ENCODE results near the gene TMTC1. TPM values are rescaled to one million over a fixed set of nuclear protein-coding genes. Genes with fewer than 3 reads are reported as not detected.

The TMTC1 gene
- total RNA-seq, 6 experiments from 2014 or later = not detected

DNA sequence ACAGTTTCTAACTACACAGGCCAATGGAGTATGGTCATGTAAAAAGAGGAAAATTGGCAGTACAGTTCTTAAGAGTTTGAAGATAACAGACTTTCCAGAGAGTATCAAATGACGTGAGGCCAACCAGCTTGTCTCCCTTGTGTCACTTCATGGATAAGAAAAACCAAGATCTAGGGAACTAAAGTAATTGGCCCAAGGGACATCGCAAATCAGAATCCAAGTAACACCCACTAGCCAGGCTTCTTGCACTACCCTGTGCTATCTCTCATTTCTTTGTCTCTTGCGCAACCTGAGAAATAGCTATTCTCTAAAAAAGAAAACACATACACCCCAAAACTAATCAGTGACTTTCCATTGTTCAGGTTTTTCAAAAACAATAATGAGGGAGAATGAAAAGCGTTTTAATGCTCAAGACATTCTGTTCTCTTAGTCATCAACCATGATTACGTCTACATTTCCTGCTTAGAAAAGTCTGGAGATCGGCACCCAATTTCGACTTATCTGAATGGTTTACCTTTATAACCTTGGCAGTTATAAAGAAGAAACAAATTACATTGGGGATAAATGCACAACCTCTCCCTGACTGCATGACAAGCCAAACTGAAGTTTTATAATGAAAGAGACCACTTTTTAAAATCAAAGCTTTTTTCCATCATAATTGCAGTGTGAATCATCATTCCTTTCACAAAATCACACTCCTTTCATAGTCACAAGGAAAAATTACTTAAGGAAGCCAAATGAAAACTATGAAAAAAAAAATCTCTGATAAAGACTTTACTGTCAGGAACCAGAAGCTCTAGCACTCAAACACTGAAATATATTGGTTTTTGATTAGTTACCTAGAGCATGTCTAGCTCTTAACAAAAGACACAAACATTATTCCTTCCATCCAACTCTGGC, 42.1 kb downstream of the TMTC1 start:
- no peaks in the 10 kb centered on the region for H3K4me1 Mint-ChIP-seq (ENCODE audit: low read depth)
- H3K9me3 Mint-ChIP-seq = peaks cover 21% of the 10 kb centered on the region
- no peaks in the 10 kb centered on the region for H3K36me3 Mint-ChIP-seq (ENCODE audit: low read depth)
- no peak overlapping the region for H3K4me3 Mint-ChIP-seq
- TF ChIP-seq, protein P1, sequence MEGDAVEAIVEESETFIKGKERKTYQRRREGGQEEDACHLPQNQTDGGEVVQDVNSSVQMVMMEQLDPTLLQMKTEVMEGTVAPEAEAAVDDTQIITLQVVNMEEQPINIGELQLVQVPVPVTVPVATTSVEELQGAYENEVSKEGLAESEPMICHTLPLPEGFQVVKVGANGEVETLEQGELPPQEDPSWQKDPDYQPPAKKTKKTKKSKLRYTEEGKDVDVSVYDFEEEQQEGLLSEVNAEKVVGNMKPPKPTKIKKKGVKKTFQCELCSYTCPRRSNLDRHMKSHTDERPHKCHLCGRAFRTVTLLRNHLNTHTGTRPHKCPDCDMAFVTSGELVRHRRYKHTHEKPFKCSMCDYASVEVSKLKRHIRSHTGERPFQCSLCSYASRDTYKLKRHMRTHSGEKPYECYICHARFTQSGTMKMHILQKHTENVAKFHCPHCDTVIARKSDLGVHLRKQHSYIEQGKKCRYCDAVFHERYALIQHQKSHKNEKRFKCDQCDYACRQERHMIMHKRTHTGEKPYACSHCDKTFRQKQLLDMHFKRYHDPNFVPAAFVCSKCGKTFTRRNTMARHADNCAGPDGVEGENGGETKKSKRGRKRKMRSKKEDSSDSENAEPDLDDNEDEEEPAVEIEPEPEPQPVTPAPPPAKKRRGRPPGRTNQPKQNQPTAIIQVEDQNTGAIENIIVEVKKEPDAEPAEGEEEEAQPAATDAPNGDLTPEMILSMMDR (IDR thresholded peaks at IDR 0.05) = no peak
- no peaks in the 10 kb centered on the region; the same call in 1 of the 2 replicates for H3K27me3 Mint-ChIP-seq (ENCODE audit: insufficient read depth)
- no peak for DNase-seq
- H3K27ac Mint-ChIP-seq = no peak overlapping the region

DNA sequence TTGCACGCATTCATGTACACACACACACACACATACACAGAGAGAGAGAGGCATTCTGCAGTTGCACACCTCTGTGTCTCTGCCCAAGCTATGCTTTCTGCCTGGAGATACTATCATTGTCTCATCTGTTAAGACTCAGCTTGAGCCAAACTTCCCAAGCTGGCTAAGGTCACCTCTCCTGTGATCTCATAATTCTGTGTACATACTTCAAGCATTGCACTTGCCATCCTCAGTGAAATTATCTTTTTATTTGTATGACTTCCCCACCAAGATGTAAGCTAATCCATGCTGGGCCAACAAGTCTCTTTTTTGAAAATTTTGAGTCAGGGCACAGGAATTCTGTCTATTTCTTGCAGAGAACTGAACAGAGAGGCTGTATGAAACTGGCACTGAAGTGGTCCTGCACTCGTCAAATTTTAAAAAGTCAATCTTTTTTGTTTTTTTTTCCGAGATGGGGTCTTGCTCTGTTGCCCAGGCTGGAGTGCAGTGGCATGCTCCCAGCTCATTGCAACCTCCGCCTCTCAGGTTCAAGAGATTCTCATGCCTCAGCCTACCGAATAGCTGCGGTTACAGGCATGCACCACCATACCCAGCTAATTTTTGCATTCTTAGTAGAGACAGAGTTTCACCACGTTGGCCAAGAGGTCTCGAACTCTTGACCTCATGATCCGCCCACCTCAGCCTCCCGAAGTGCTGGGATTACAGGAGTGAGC, 44.3 kb downstream of the TMTC1 start:
- Mint-ChIP-seq H3K36me3 (ENCODE audit: low read depth) (no peaks in the 10 kb centered on the region; the same call in 1 of the 2 replicates), H3K4me1 (ENCODE audit: low read depth) (no peaks in the 10 kb centered on the region), H3K9me3 (peaks cover 31% of the 10 kb centered on the region), H3K4me3 (no peak overlapping the region), H3K27me3 (ENCODE audit: insufficient read depth) (no peaks in the 10 kb centered on the region; the same call in 1 of the 2 replicates), H3K27ac (no peak overlapping the region)
- no peak for DNase-seq
- TF ChIP-seq, protein P1 (IDR thresholded peaks at IDR 0.05) = no peak

DNA sequence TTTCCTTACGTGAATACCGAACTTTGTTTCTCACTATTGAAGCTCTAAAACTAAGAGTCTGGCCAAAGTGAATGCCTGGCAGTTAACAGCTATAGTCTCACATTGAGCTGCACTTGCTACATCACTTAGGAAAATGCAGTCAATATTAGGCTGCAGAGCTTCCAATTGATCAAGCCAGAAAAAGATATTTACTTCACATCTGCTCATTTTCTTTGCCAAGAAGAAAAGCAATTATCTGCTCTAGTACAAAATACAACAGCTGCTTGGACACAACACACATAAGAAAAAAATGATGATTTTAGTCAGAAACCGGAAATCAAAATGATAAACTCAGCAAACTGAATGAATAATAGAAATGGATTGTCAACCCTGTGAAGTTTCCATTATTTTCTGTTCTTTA, 45.4 kb downstream of the TMTC1 start:
- Mint-ChIP-seq H3K9me3 (peaks cover 26% of the 10 kb centered on the region), H3K4me1 (ENCODE audit: low read depth) (no peaks in the 10 kb centered on the region), H3K27me3 (ENCODE audit: insufficient read depth) (no peaks in the 10 kb centered on the region; the same call in 1 of the 2 replicates), H3K36me3 (ENCODE audit: low read depth) (no peaks in the 10 kb centered on the region; the same call in 1 of the 2 replicates), H3K4me3 (no peak overlapping the region), H3K27ac (no peak overlapping the region)
- DNase-seq = no peak
- TF ChIP-seq, protein P1 (IDR thresholded peaks at IDR 0.05) = no peak

DNA sequence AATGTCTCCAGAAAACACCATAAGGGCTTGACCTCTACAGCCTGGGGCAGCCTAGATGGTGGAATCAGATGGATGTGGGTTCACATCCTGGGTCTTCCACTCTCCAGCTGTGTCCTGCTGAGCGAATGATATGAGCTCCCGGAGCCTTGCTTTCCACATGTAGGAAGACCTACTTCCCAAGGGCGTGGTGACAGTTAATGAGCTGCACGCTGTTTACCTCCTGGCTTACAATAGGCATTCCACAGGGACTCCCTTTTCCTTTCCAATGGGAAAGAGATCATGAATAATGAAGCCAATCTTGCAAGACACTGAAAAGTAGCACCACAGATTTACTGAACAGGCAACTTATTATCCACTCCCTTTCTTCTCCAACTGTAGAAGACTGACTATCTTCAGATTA, 46.1 kb downstream of the TMTC1 start:
- Mint-ChIP-seq H3K4me1 (ENCODE audit: low read depth) (no peaks in the 10 kb centered on the region), H3K36me3 (ENCODE audit: low read depth) (no peaks in the 10 kb centered on the region; the same call in 1 of the 2 replicates), H3K4me3 (no peak overlapping the region), H3K27me3 (ENCODE audit: insufficient read depth) (no peaks in the 10 kb centered on the region; the same call in 1 of the 2 replicates), H3K27ac (no peak overlapping the region), H3K9me3 (peaks cover 21% of the 10 kb centered on the region)
- TF ChIP-seq, protein P1 (IDR thresholded peaks at IDR 0.05) = no peak
- DNase-seq = no peak

DNA sequence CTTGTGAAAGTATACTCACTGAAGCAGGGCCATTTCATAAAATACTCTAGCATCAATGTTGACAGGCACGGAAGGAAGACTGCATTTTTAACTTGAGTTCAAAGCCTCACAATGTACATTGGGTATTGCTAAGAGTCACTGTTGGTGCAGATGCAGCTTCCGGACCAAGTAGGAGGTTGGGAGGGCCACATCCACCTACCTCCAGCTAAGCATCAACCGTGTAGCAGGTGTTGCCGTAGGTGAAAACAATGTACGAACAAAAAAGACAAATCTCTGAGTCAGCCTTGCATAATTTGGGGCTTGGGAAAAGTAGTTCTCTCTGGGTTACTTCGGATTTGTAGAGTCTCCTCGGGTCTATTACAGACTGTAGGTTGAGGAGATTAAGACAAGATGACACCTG, 48.1 kb downstream of the TMTC1 start:
- no peaks in the 10 kb centered on the region for H3K4me1 Mint-ChIP-seq (ENCODE audit: low read depth)
- no peaks in the 10 kb centered on the region; the same call in 1 of the 2 replicates for H3K27me3 Mint-ChIP-seq (ENCODE audit: insufficient read depth)
- no peaks in the 10 kb centered on the region; the same call in 1 of the 2 replicates for H3K36me3 Mint-ChIP-seq (ENCODE audit: low read depth)
- DNase-seq = no peak
- no peak overlapping the region for H3K27ac Mint-ChIP-seq
- H3K9me3 Mint-ChIP-seq = peaks cover 21% of the 10 kb centered on the region
- TF ChIP-seq, protein P1 (IDR thresholded peaks at IDR 0.05) = no peak
- H3K4me3 Mint-ChIP-seq = no peak overlapping the region

All from HFFc6 (cell line).